ENCODE measurements around the gene VAV2. TPM values are rescaled to one million over a fixed set of nuclear protein-coding genes. Genes with fewer than 3 reads are reported as not detected.
"Not testable (repeated sequence)": the region's sequence is repeated elsewhere in the genome, so short reads cannot be mapped to it uniquely, and the experiment has no call there.

Gene VAV2
- total and polyA plus RNA-seq, 9 of the 15 experiments (the other 6 are each of a cell fraction or from before 2014, with no cell fraction given) = 0.01 to 2.7 (median 1.0) TPM; not detected in 1

DNA sequence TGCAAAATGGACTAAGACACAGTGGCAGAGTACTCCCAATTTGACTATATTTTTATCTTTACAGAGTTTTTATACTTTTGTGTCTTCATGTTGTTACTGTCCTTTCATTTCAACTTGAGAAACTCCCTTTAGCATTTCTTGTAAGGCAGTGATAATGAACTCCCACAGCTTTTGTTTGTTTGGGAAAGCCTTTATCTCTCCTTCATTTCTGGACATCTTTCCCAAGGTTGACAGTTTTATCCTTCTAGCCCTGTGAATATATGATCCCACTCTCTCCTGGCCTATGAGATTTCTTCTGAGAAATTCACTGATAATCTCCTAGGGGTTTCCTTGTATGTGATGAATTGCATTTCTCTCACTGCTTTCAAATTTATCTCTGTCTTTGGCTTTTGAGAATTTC lies 244.8 kb downstream of the VAV2 start (continued):
- TF ChIP-seq JUN (IDR thresholded peaks at IDR 0.05; ENCODE audit: borderline replicate concordance, low read depth, low read length) (no peak), JUN (CRISPR knock-in tag; IDR thresholded peaks at IDR 0.05; ENCODE audit: borderline replicate concordance) (no peak), CBFA2T2 (conservative IDR thresholded peaks at IDR 0.05) (0 out of 2 replicates have a peak, but pooled peaks have one; percentile 14), ZNF282 (CRISPR knock-in tag; IDR thresholded peaks at IDR 0.05) (no peak), NELFE (IDR thresholded peaks at IDR 0.05; ENCODE audit: insufficient read depth, insufficient read length) (no peak), RB1 (IDR thresholded peaks at IDR 0.05; ENCODE audit: low read depth) (no peak), TAL1 (IDR thresholded peaks at IDR 0.05) (peak; percentile 35; the same call in 1 of the 2 replicates), RFX1 (IDR thresholded peaks at IDR 0.05) (peak; percentile 9; the same call in 1 of the 2 replicates), SETDB1 (IDR thresholded peaks at IDR 0.05; ENCODE audit: low read length) (no peak), EWSR1 (IDR thresholded peaks at IDR 0.05; ENCODE audit: borderline replicate concordance, low read depth, partially characterized antibody) (no peak), SOX6 (IDR thresholded peaks at IDR 0.05) (0 out of 2 replicates have a peak, but pooled peaks have one; percentile 21), TRIM24 (IDR thresholded peaks at IDR 0.05) (no peak), PTBP1 (IDR thresholded peaks at IDR 0.05; ENCODE audit: low read depth, low read length) (no peak), ZEB2 (IDR thresholded peaks at IDR 0.05) (no peak), C11orf30 (IDR thresholded peaks at IDR 0.05; ENCODE audit: low read depth) (no peak), SRSF7 (optimal IDR thresholded peaks at IDR 0.05; ENCODE audit: low read depth, low read length) (no peak), ZNF311 (CRISPR knock-in tag; IDR thresholded peaks at IDR 0.05) (no peak), NR4A1 (CRISPR knock-in tag; IDR thresholded peaks at IDR 0.05) (no peak), NR4A1 (tag; IDR thresholded peaks at IDR 0.05) (no peak)
- TF ChIP-seq, protein P1, sequence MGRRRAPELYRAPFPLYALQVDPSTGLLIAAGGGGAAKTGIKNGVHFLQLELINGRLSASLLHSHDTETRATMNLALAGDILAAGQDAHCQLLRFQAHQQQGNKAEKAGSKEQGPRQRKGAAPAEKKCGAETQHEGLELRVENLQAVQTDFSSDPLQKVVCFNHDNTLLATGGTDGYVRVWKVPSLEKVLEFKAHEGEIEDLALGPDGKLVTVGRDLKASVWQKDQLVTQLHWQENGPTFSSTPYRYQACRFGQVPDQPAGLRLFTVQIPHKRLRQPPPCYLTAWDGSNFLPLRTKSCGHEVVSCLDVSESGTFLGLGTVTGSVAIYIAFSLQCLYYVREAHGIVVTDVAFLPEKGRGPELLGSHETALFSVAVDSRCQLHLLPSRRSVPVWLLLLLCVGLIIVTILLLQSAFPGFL (CRISPR knock-in tag; IDR thresholded peaks at IDR 0.05) = no peak
- TF ChIP-seq, protein P2, sequence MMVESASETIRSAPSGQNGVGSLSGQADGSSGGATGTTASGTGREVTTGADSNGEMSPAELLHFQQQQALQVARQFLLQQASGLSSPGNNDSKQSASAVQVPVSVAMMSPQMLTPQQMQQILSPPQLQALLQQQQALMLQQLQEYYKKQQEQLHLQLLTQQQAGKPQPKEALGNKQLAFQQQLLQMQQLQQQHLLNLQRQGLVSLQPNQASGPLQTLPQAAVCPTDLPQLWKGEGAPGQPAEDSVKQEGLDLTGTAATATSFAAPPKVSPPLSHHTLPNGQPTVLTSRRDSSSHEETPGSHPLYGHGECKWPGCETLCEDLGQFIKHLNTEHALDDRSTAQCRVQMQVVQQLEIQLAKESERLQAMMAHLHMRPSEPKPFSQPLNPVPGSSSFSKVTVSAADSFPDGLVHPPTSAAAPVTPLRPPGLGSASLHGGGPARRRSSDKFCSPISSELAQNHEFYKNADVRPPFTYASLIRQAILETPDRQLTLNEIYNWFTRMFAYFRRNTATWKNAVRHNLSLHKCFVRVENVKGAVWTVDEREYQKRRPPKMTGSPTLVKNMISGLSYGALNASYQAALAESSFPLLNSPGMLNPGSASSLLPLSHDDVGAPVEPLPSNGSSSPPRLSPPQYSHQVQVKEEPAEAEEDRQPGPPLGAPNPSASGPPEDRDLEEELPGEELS (CRISPR knock-in tag; IDR thresholded peaks at IDR 0.05; ENCODE audit: borderline replicate concordance) = no peak

DNA sequence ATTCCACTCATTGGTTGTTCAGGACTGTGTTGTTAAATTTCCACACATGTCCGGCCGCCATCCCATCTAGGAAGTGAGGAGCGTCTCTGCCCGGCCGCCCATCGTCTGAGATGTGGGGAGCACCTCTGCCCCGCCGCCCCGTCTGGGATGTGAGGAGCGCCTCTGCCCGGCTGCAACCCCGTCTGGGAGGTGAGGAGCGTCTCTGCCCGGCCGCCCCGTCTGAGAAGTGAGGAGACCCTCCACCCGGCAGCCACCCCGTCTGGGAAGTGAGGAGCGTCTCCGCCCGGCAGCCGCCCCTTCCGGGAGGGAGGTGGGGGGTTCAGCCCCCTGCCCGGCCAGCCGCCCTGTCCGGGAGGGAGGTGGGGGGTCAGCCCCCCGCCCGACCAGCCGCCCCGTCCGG lies 247.6 kb downstream of the VAV2 start:
- not testable (repeated sequence) for H3K36me3 ChIP-seq (ENCODE audit: control insufficient read depth, insufficient read depth, low read length)
- 3% methylated on average over 6 of the region's 31 CpGs for WGBS (ENCODE audit: insufficient coverage, low coverage, missing lambda C conversion rate)

More for the DNA sequence above, 247.6 kb downstream of the VAV2 start:
- H3K4me1 ChIP-seq (replicated peaks in 1 of 2; ENCODE audit: control insufficient read depth in 2 of 2, insufficient read depth in 2 of 2, low read length in 2 of 2); H3K9me3 ChIP-seq (replicated peaks; ENCODE audit: control insufficient read depth, insufficient read depth, low read depth, low read length); H3K4me3 ChIP-seq; POLR2A ChIA-PET; CTCF ChIA-PET (ENCODE audit: low intra/inter-chr PET ratio); DNase-seq (ENCODE audit: extremely low read depth in 1 of 4, low spot score in 3 of 4); ATAC-seq; FAIRE-seq; H3K9ac ChIP-seq (ENCODE audit: insufficient read depth in 1 of 2, low read depth in 2 of 2, low read length in 2 of 2); H4K20me1 ChIP-seq (replicated peaks; ENCODE audit: control insufficient read depth, insufficient read depth, low read length); H3K4me2 ChIP-seq (ENCODE audit: insufficient read depth, low read length); intact Hi-C loops (cut with micrococcal nuclease); in situ Hi-C loops (cut with MboI); H3K79me2 ChIP-seq (ENCODE audit: control insufficient read depth, insufficient read depth, low read length); BruUV-seq (replicated peaks); H3K9me1 ChIP-seq (ENCODE audit: control insufficient read depth, insufficient read depth, low read length); H3K27ac ChIP-seq (ENCODE audit: extremely low read depth, low read depth, low read length); H2AFZ ChIP-seq (ENCODE audit: low read depth, low read length): not testable (repeated sequence)
- peaks cover 0 to 17% of the 10 kb centered on the region in 2 experiments; a peak in 2 of 5 replicates for H3K27me3 ChIP-seq (ENCODE audit: control insufficient read depth in 2 of 2, insufficient read depth in 2 of 2, low read length in 2 of 2)

Measured in K562 (cell line).